K562 (cell line): Measurements from ENCODE around the gene NIFK.

Experiments
- BHLHE40 ChIP-seq: IDR thresholded peaks from 2 replicates; pipeline ENCODE4 v1.6.1; 2011; ENCODE audit warnings: low read length, improper control_type of control experiment
- EGR1 ChIP-seq: fragments of 450-650 bp; conservative IDR thresholded peaks from 2 replicates; pipeline ENCODE4 v1.6.1; 2017; ENCODE audit warnings: mild to moderate bottlenecking
- FOXK2 ChIP-seq, 2 experiments: fragments of 450-650 bp; IDR thresholded peaks in 1 of 2; conservative IDR thresholded peaks in 1 of 2; 2 replicates each; pipeline ENCODE4 v1.6.1; 2016; ENCODE audit warnings: low read depth in 2 of 2, mild to moderate bottlenecking in 1 of 2
- POLR2A ChIP-seq: fragments of 450-650 bp; conservative IDR thresholded peaks from 2 replicates; pipeline ENCODE4 v1.6.1; 2016
- POLR2G ChIP-seq: fragments of 200-400 bp; formaldehyde crosslinking; IDR thresholded peaks from 2 replicates; pipeline ENCODE4 v1.6.1; 2017; ENCODE audit warnings: low read depth, mild to moderate bottlenecking, antibody characterized with exemption, low read length, moderate library complexity
- REST ChIP-seq, 2 experiments: fragments of 450-650 bp; formaldehyde crosslinking in 1 of 2; IDR thresholded peaks; 2 replicates each; pipeline versions ENCODE4 v1.4.0 to v1.6.1; 2014 to 2020; ENCODE audit warnings: mild to moderate bottlenecking in 2 of 2, borderline replicate concordance in 1 of 2, low read depth in 1 of 2
- SUPT5H ChIP-seq: fragments of 450-650 bp; IDR thresholded peaks from 2 replicates; pipeline ENCODE4 v1.6.1; 2016
- TAF1 ChIP-seq: IDR thresholded peaks from 2 replicates; pipeline ENCODE4 v1.6.1; 2011; ENCODE audit warnings: mild to moderate bottlenecking, low read length, moderate library complexity; ENCODE audit not compliant: insufficient read depth, control insufficient read depth, severe bottlenecking; ENCODE audit errors: extremely low read depth
- USF2 ChIP-seq: sonication (generic); formaldehyde crosslinking; IDR thresholded peaks from 2 replicates; pipeline ENCODE4 v1.5.0; 2020; ENCODE audit warnings: missing genetic modification reagents
- YY1 ChIP-seq, 3 experiments: IDR thresholded peaks; 2 replicates each; pipeline ENCODE4 v1.6.1; 2011; ENCODE audit warnings: low read length in 2 of 3, mild to moderate bottlenecking in 2 of 3, moderate library complexity in 2 of 3, borderline replicate concordance in 1 of 3, control low read depth in 1 of 3, low read depth in 1 of 3; ENCODE audit not compliant: insufficient read depth in 3 of 3, insufficient replicate concordance in 2 of 3, control insufficient read depth in 1 of 3, insufficient read length in 1 of 3; ENCODE audit errors: extremely low read depth in 1 of 3
- ZNF830 ChIP-seq: fragments of 250-450 bp; sonication (Bioruptor Pico); IDR thresholded peaks from 2 replicates; pipeline ENCODE4 v1.5.0; 2021; ENCODE audit warnings: mild to moderate bottlenecking
- TF ChIP-seq, protein P1 (sequence below), 3 experiments: IDR thresholded peaks in 2 of 3; conservative IDR thresholded peaks in 1 of 3; 2 replicates each; pipeline ENCODE4 v1.5.1; 2011 to 2012; ENCODE audit warnings: low read length in 3 of 3, mild to moderate bottlenecking in 3 of 3, control low read depth in 2 of 3, improper control_type of control experiment in 1 of 3, inconsistent platforms in 1 of 3, low read depth in 1 of 3, mixed read lengths in 1 of 3, moderate library complexity in 1 of 3; ENCODE audit not compliant: insufficient read depth in 2 of 3
- TF ChIP-seq, protein P2 (sequence below), 2 experiments: fragments of 450-650 bp in 1 of 2; sonication (generic) in 1 of 2; formaldehyde crosslinking; conservative IDR thresholded peaks; 2 replicates each; pipeline versions ENCODE4 v1.4.0 to v1.8.1; 2020 to 2022; ENCODE audit warnings: mild to moderate bottlenecking in 1 of 2, missing genetic modification reagents in 1 of 2

DNA sequence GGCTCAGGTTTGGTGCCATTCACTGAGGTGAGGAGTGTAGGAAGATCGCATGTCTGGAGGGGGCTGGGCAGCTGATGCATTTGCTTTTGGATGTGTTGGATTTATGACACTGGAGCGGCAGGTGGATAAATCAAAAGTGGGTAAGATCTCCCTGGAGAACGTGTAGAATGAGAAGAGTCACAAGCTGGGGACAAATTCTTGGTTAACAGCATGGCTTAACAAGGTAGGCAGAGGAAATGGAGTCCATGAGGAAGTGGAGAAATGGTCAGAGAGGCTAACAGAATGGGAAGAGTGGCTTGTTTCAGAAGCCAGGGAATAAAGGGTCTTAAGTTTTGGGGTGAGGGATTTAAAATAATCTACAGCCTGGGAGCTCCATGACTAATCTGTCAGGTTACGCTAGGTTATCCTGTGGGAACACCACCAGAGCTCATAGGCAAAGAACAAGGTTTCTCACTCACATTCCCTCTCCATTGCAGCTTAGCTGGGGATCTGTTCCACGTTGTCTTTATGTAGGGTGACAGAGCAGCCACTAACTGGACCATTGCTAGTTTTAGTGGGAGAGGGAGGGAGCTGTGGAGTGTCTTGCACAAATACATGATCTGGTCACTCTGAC, 31.6 kb upstream of the NIFK start:
- TF ChIP-seq FOXK2 (conservative IDR thresholded peaks at IDR 0.05 in 1 of 2, IDR thresholded peaks at IDR 0.05 in 1 of 2; ENCODE audit: low read depth in 2 of 2) (no peak), USF2 (CRISPR knock-in tag) (no peak), POLR2A (peak; percentile 64; the same call in 1 of the 2 replicates), SUPT5H (peak; percentile 61; the same call in 1 of the 2 replicates), TAF1 (no peak), REST (IDR thresholded peaks at IDR 0.05; ENCODE audit: borderline replicate concordance) (no peak), REST (CRISPR knock-in tag; IDR thresholded peaks at IDR 0.05; ENCODE audit: low read depth) (no peak), POLR2G (0 out of 2 replicates have a peak, but pooled peaks have one; percentile 21), YY1 (IDR thresholded peaks at IDR 0.05; ENCODE audit: borderline replicate concordance in 1 of 3, control insufficient read depth in 1 of 3, extremely low read depth in 1 of 3, insufficient read depth in 3 of 3, insufficient read length in 1 of 3, insufficient replicate concordance in 2 of 3, low read depth in 1 of 3, low read length in 2 of 3) (no peak), ZNF830 (CRISPR knock-in tag) (no peak), EGR1 (no peak), BHLHE40 (no peak)
- TF ChIP-seq, protein P1, sequence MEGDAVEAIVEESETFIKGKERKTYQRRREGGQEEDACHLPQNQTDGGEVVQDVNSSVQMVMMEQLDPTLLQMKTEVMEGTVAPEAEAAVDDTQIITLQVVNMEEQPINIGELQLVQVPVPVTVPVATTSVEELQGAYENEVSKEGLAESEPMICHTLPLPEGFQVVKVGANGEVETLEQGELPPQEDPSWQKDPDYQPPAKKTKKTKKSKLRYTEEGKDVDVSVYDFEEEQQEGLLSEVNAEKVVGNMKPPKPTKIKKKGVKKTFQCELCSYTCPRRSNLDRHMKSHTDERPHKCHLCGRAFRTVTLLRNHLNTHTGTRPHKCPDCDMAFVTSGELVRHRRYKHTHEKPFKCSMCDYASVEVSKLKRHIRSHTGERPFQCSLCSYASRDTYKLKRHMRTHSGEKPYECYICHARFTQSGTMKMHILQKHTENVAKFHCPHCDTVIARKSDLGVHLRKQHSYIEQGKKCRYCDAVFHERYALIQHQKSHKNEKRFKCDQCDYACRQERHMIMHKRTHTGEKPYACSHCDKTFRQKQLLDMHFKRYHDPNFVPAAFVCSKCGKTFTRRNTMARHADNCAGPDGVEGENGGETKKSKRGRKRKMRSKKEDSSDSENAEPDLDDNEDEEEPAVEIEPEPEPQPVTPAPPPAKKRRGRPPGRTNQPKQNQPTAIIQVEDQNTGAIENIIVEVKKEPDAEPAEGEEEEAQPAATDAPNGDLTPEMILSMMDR (IDR thresholded peaks at IDR 0.05 in 2 of 3, conservative IDR thresholded peaks at IDR 0.05 in 1 of 3; ENCODE audit: insufficient read depth in 2 of 3, low read depth in 1 of 3, low read length in 3 of 3) = no peak
- TF ChIP-seq, protein P2, sequence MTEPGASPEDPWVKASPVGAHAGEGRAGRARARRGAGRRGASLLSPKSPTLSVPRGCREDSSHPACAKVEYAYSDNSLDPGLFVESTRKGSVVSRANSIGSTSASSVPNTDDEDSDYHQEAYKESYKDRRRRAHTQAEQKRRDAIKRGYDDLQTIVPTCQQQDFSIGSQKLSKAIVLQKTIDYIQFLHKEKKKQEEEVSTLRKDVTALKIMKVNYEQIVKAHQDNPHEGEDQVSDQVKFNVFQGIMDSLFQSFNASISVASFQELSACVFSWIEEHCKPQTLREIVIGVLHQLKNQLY (CRISPR knock-in tag; conservative IDR thresholded peaks at IDR 0.05) = no peak
